CD14-positive monocyte (primary cell): ENCODE measurements around the gene POU2F1. TPM values are rescaled to one million over a fixed set of nuclear protein-coding genes. Genes with fewer than 3 reads are reported as not detected.

Experiments used
- DNase-seq, 3 donors: peaks; one replicate each; pipeline ENCODE4 v3.0.0-alpha.2; 2011 to 2022
- H2AFZ ChIP-seq: 2 replicates; pipeline ENCODE4 v1.6.0; 2012; ENCODE audit warnings: mild to moderate bottlenecking, low read depth, low read length, inconsistent platforms; ENCODE audit not compliant: insufficient read depth, poor library complexity, severe bottlenecking
- H3K27ac ChIP-seq, 2 donors: 1 replicate in 1 of 2; 2 replicates in 1 of 2; pipeline ENCODE4 v1.5.1; 2012 to 2013; ENCODE audit warnings: low read length in 2 of 2, control low read depth in 1 of 2, inconsistent platforms in 1 of 2, low read depth in 1 of 2, mild to moderate bottlenecking in 1 of 2
- H3K27me3 ChIP-seq, 2 donors: one replicate each; pipeline versions ENCODE4 v1.6.0 to v1.6.1; 2011 to 2013; ENCODE audit warnings: low read length in 2 of 2; ENCODE audit not compliant: control insufficient read depth in 2 of 2, insufficient read depth in 2 of 2
- H3K36me3 ChIP-seq, 2 donors: replicated peaks in 1 of 2; 1 replicate in 1 of 2; 2 replicates in 1 of 2; pipeline versions ENCODE4 v1.5.1 to v1.6.1; 2012 to 2013; ENCODE audit warnings: low read length in 2 of 2, control low read depth in 1 of 2, inconsistent platforms in 1 of 2, mild to moderate bottlenecking in 1 of 2; ENCODE audit not compliant: insufficient read depth in 2 of 2, control insufficient read depth in 1 of 2
- H3K4me1 ChIP-seq, 2 donors: 1 replicate in 1 of 2; 2 replicates in 1 of 2; pipeline versions ENCODE4 v1.5.1 to v1.6.1; 2012 to 2013; ENCODE audit warnings: low read length in 2 of 2, control low read depth in 1 of 2, inconsistent platforms in 1 of 2, mild to moderate bottlenecking in 1 of 2, moderate library complexity in 1 of 2; ENCODE audit not compliant: insufficient read depth in 2 of 2, control insufficient read depth in 1 of 2
- H3K4me2 ChIP-seq: replicated peaks from 2 replicates; pipeline ENCODE3; 2012; ENCODE audit warnings: low read length, moderate library complexity, mild to moderate bottlenecking; ENCODE audit not compliant: poor library complexity, severe bottlenecking; ENCODE audit errors: extremely low read depth
- H3K4me3 ChIP-seq, 3 experiments: fragments of 200-600 bp in 1 of 3; sonication (generic) in 1 of 3; replicated peaks in 1 of 3; 1 replicate in 2 of 3; 2 replicates in 1 of 3; pipeline ENCODE4 v1.5.1; 2011 to 2013; ENCODE audit warnings: low read length in 3 of 3, mild to moderate bottlenecking in 3 of 3, control low read depth in 2 of 3, low read depth in 2 of 3, inconsistent platforms in 1 of 3, moderate library complexity in 1 of 3
- H3K79me2 ChIP-seq: 2 replicates; pipeline ENCODE4 v1.6.0; 2012; ENCODE audit warnings: mild to moderate bottlenecking, control low read depth, inconsistent platforms, low read length, moderate library complexity; ENCODE audit not compliant: insufficient read depth
- H3K9ac ChIP-seq: 2 replicates; pipeline ENCODE4 v1.6.0; 2017; ENCODE audit warnings: low read length, mild to moderate bottlenecking; ENCODE audit not compliant: insufficient read depth, poor library complexity, severe bottlenecking
- H3K9me3 ChIP-seq, 2 donors: replicated peaks in 1 of 2; 1 replicate in 1 of 2; 2 replicates in 1 of 2; pipeline versions ENCODE4 v1.5.1 to v1.6.1; 2012 to 2013; ENCODE audit warnings: low read length in 2 of 2, control low read depth in 1 of 2; ENCODE audit not compliant: control insufficient read depth in 1 of 2, insufficient read depth in 1 of 2
- H4K20me1 ChIP-seq: 2 replicates; pipeline ENCODE4 v1.6.0; 2012; ENCODE audit warnings: mild to moderate bottlenecking, low read length, control low read depth, moderate library complexity; ENCODE audit not compliant: insufficient read depth
- H3K27ac Mint-ChIP-seq, 7 donors: one replicate each; pipeline ENCODE4 v1.8.0; 2020; ENCODE audit warnings: mild to moderate bottlenecking in 7 of 7, mixed read lengths in 7 of 7, moderate library complexity in 6 of 7, inconsistent platforms in 2 of 7
- H3K27me3 Mint-ChIP-seq, 3 donors: one replicate each; pipeline ENCODE4 v1.8.0; 2021 to 2022; ENCODE audit warnings: low read depth in 3 of 3, mild to moderate bottlenecking in 3 of 3, mixed read lengths in 3 of 3, moderate library complexity in 3 of 3, inconsistent platforms in 1 of 3
- H3K36me3 Mint-ChIP-seq, 2 donors: one replicate each; pipeline ENCODE4 v1.8.0; 2020; ENCODE audit warnings: mixed read lengths in 2 of 2, inconsistent platforms in 1 of 2, mild to moderate bottlenecking in 1 of 2
- H3K4me1 Mint-ChIP-seq: one replicate; pipeline ENCODE4 v1.8.0; 2020; ENCODE audit warnings: mild to moderate bottlenecking, mixed read lengths
- H3K4me3 Mint-ChIP-seq, 2 donors: one replicate each; pipeline ENCODE4 v1.8.0; 2020; ENCODE audit warnings: mild to moderate bottlenecking in 2 of 2, mixed read lengths in 2 of 2, moderate library complexity in 1 of 2
- H3K9me3 Mint-ChIP-seq, 7 donors: one replicate each; pipeline ENCODE4 v1.8.0; 2020 to 2022; ENCODE audit warnings: mixed read lengths in 7 of 7, mild to moderate bottlenecking in 6 of 7, moderate library complexity in 6 of 7, inconsistent platforms in 2 of 7
- WGBS: methylation state at CpG from one replicate; pipeline ENCODE4 v1.1.5; 2013; ENCODE audit warnings: missing lambda C conversion rate; ENCODE audit not compliant: insufficient coverage; 5-methylcytosine and 5-hydroxymethylcytosine counted together
- intact Hi-C, 2 donors: fragments of 100-400 bp; cut with micrococcal nuclease; formaldehyde crosslinking; loops; one replicate each; pipeline versions ENCODE4 v1.15.0 to v1.15.1; 2023
- polyA plus RNA-seq, 3 donors: library from polyadenylated mRNA; depleted of rRNA in 1 of 3; unstranded in 2 of 3; stranded (reverse) in 1 of 3; fragments of 300-500 nt in 2 of 3; fragments of >200 nt in 1 of 3; fragmentation: Illumina TruSeq in 2 of 3; gene quantifications; 1 replicate in 2 of 3; 2 replicates in 1 of 3; pipeline ENCODE4 v1.2.3, GENCODE V29; 2012 to 2021
- TF ChIP-seq, protein P1 (sequence below): fragments of 200-600 bp; IDR thresholded peaks from one replicate; pipeline ENCODE4 v1.8.0; 2022; ENCODE audit warnings: antibody characterized with exemption, mild to moderate bottlenecking

The POU2F1 gene
- polyA plus RNA-seq, 3 donors, result 2.3 to 4.2 (median 3.9) TPM

DNA sequence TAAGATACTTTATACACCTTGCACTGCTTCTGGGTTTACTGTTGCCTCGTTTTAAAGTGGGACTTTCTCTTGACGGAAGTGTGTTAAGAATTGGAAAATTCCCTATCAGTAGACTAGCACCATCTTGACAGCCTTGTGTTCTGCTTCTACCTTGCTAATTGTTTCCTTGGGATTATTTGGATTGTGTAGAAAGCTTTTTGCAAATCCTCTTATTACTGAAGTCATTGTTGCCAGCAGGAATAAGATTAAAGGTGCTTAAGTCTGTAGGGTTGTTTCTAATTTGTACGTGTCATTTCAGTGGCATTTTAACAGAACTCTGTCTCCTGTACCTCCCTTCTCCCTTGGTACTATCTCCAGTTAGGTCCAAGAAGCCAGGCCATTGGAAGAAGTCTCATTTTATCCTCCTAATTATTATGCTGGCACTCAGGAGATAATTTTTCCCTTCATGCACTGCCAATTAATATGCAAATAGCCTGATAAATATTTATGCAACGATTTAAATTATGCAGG, 107.7 kb downstream of the POU2F1 start:
- H3K4me1 Mint-ChIP-seq, result peaks cover 49% of the 10 kb centered on the region
- H3K4me3 ChIP-seq, result peak overlapping the region; percentile 33 to 72 (median 56)
- H3K27ac ChIP-seq, result peak overlapping the region in 1 of 2 donors; percentile 81
- H3K27me3 Mint-ChIP-seq, result no peaks in the 10 kb centered on the region
- no peaks in the 10 kb centered on the region for H4K20me1 ChIP-seq
- peaks cover 7 to 23% (median 21%) of the 10 kb centered on the region in 7 donors for H3K9me3 Mint-ChIP-seq
- H2AFZ ChIP-seq, result no peak overlapping the region
- H3K27ac Mint-ChIP-seq, result peak overlapping the region; percentile 53 to 91 (median 87)
- TF ChIP-seq, protein P1, sequence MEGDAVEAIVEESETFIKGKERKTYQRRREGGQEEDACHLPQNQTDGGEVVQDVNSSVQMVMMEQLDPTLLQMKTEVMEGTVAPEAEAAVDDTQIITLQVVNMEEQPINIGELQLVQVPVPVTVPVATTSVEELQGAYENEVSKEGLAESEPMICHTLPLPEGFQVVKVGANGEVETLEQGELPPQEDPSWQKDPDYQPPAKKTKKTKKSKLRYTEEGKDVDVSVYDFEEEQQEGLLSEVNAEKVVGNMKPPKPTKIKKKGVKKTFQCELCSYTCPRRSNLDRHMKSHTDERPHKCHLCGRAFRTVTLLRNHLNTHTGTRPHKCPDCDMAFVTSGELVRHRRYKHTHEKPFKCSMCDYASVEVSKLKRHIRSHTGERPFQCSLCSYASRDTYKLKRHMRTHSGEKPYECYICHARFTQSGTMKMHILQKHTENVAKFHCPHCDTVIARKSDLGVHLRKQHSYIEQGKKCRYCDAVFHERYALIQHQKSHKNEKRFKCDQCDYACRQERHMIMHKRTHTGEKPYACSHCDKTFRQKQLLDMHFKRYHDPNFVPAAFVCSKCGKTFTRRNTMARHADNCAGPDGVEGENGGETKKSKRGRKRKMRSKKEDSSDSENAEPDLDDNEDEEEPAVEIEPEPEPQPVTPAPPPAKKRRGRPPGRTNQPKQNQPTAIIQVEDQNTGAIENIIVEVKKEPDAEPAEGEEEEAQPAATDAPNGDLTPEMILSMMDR, result no peak
- peaks cover 38% of the 10 kb centered on the region for H3K79me2 ChIP-seq
- H3K4me1 ChIP-seq, result peaks cover 32 to 51% of the 10 kb centered on the region in 2 donors
- peaks cover 7 to 17% of the 10 kb centered on the region in 2 donors for H3K9me3 ChIP-seq
- intact Hi-C loops, result no loop called here
- peaks cover 0 to 16% of the 10 kb centered on the region in 2 donors for H3K36me3 ChIP-seq
- H3K9ac ChIP-seq, result peak overlapping the region; percentile 31
- DNase-seq, result no peak
- H3K4me3 Mint-ChIP-seq, result peak overlapping the region; percentile 46 to 91
- WGBS, result no CpG with 5 or more reads among the region's 4 CpGs
- H3K4me2 ChIP-seq, result peak overlapping the region; percentile 85
- H3K27me3 ChIP-seq, result no peaks in the 10 kb centered on the region
- peaks cover 15 to 21% of the 10 kb centered on the region in 2 donors for H3K36me3 Mint-ChIP-seq

DNA sequence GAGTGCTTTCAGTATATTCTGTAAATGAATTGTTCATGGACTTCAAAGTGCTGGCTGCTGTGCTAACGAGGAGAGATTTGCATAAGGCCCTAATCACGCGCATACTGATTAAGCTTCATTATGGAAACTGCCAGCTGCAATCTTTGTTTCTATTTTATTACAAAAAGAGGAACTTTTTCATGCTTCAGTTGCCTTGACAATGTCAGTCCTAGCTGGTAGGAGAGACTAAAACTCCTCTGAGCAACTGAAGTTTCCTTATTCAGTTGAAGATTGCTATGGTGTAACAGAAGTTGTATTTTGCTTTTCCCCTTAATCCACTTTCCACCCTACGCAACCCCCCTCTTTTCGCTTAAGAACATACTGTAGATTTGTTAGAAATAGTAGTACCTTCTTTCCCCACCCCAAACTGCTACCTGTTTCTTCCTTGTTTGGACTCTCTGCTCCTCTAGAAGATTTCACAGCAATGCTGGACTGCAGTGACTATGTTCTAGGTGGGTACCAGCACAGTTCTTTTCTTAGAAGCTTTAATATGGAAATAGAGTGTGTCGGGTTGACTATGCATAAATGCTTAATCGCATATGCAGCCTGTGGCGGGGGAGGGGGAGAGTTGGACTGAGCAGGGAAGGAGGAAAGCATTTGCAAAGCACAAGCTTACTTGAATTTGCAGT, 108.3 kb downstream of the POU2F1 start:
- peaks cover 37 to 54% of the 10 kb centered on the region in 2 donors for H3K4me1 ChIP-seq
- peaks cover 11 to 19% of the 10 kb centered on the region in 2 donors for H3K36me3 Mint-ChIP-seq
- peak overlapping the region; percentile 73 to 91 for H3K4me3 Mint-ChIP-seq
- H3K27me3 ChIP-seq, result no peaks in the 10 kb centered on the region
- no peaks in the 10 kb centered on the region for H3K27me3 Mint-ChIP-seq
- H3K4me3 ChIP-seq, result peak overlapping the region; percentile 33 to 72 (median 56)
- intact Hi-C loops, result no loop called here
- peak overlapping the region; percentile 85 for H3K4me2 ChIP-seq
- H3K27ac ChIP-seq, result peak overlapping the region; percentile 48 to 81
- H3K4me1 Mint-ChIP-seq, result peaks cover 54% of the 10 kb centered on the region
- H3K36me3 ChIP-seq, result peaks cover 0 to 11% of the 10 kb centered on the region in 2 donors
- peak overlapping the region; percentile 70 to 91 (median 87) for H3K27ac Mint-ChIP-seq
- peak overlapping the region; percentile 63 for H2AFZ ChIP-seq
- peak; percentile 14 to 65 (median 28) for DNase-seq
- peak overlapping the region; percentile 31 for H3K9ac ChIP-seq
- peaks cover 2 to 11% of the 10 kb centered on the region in 2 donors for H3K9me3 ChIP-seq
- TF ChIP-seq, protein P1, result no peak
- WGBS, result 7% methylated on average over 3 of the region's 8 CpGs
- H4K20me1 ChIP-seq, result no peaks in the 10 kb centered on the region
- peaks cover 7 to 17% (median 15%) of the 10 kb centered on the region in 7 donors for H3K9me3 Mint-ChIP-seq
- H3K79me2 ChIP-seq, result peaks cover 44% of the 10 kb centered on the region
